Breast epithelium (tissue), 3 donors: Measurements from ENCODE around the gene AIFM1.

Experiments
- CTCF ChIP-seq, 3 donors: fragments of 450-650 bp; IDR thresholded peaks; one replicate each; pipeline ENCODE4 v1.5.1; 2016 to 2017; ENCODE audit warnings: antibody characterized with exemption in 3 of 3, mild to moderate bottlenecking in 3 of 3, moderate library complexity in 3 of 3
- POLR2A ChIP-seq: fragments of 450-650 bp; IDR thresholded peaks from one replicate; pipeline ENCODE4 v1.6.1; 2016; ENCODE audit warnings: antibody characterized with exemption, mild to moderate bottlenecking, moderate library complexity
- POLR2AphosphoS5 ChIP-seq, 3 donors: sonication (generic); formaldehyde crosslinking; IDR thresholded peaks; one replicate each; pipeline ENCODE4 v1.6.1; 2017; ENCODE audit warnings: antibody characterized with exemption in 3 of 3

GRCh38 chrX:130172127-130172845, 6.6 kb upstream of the AIFM1 start:
- TF ChIP-seq CTCF (IDR thresholded peaks at IDR 0.05) (no peak), POLR2A (no peak), POLR2AphosphoS5 (IDR thresholded peaks at IDR 0.05) (no peak)
